Measurements from ENCODE around the gene CFAP251. TPM values are rescaled to one million over a fixed set of nuclear protein-coding genes. Genes with fewer than 3 reads are reported as not detected.
"Not testable (repeated sequence)": the region's sequence is repeated elsewhere in the genome, so short reads cannot be mapped to it uniquely, and the experiment has no call there.

The CFAP251 gene
- polyA plus RNA-seq, 3 donors, result 0.08 to 0.17 TPM; not detected in 1

DNA sequence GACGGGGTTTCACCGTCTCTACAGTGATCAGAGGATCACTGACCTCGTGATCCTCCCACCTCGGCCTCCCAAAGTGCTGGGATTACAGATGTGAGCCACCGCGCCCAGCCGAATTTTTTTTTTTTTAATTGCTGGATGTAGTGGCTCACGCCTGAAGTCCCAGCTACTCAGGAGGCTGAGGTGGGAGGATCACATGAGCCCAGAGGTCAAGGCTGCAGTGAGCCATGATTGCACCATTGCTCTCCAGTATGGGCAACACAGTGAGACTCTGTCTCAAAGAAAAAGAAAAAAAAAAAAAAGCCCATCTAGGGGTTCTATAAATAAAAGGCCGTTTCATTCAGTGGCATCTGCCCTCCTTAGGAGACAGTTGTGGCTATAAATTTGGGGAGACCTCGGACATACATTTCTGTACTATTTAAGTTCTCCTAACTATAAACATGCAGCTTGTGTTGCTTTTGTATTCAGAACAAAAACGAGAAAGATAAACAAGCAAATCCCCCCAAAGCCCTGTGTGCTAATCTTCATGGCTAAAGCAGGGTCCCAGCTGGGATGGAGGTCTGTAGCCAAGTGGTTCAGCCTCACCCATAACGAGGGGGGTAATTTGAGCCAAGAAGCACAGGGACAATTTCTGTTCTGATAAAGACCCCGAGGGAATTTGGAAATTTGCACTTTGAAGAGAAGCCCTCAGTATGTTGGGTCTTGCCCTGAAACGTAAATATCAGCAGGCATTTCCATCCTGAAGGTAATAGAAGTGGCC, 68.3 kb downstream of the CFAP251 start:
- peaks cover 23% of the 10 kb centered on the region for H3K4me1 Mint-ChIP-seq
- Histone ChIP-seq H3K79me2 (ENCODE audit: insufficient read depth, low read length) (no peaks in the 10 kb centered on the region), H3K4me1 (ENCODE audit: control insufficient read depth in 1 of 2, insufficient read depth in 2 of 2, low read length in 2 of 2) (peaks cover 20 to 22% of the 10 kb centered on the region in 2 donors), H2AFZ (ENCODE audit: insufficient read depth, low read depth, low read length, poor library complexity, severe bottlenecking) (no peak overlapping the region), H3K9me3 (replicated peaks in 1 of 2; ENCODE audit: control insufficient read depth in 1 of 2, insufficient read depth in 1 of 2, low read length in 2 of 2) (no peaks in the 10 kb centered on the region), H3K27me3 (ENCODE audit: control insufficient read depth in 2 of 2, insufficient read depth in 2 of 2, low read length in 2 of 2) (no peaks in the 10 kb centered on the region), H3K4me2 (replicated peaks; ENCODE audit: extremely low read depth, low read length, poor library complexity, severe bottlenecking) (no peak overlapping the region), H3K36me3 (replicated peaks in 1 of 2; ENCODE audit: control insufficient read depth in 1 of 2, insufficient read depth in 2 of 2, low read length in 2 of 2) (no peaks in the 10 kb centered on the region), H3K27ac (ENCODE audit: low read depth in 1 of 2, low read length in 2 of 2) (no peak overlapping the region), H3K9ac (ENCODE audit: insufficient read depth, low read length, poor library complexity, severe bottlenecking) (no peak overlapping the region), H4K20me1 (ENCODE audit: insufficient read depth, low read length) (no peaks in the 10 kb centered on the region), H3K4me3 (replicated peaks in 1 of 3; ENCODE audit: low read depth in 2 of 3, low read length in 3 of 3) (no peak overlapping the region)
- TF ChIP-seq, protein P1, sequence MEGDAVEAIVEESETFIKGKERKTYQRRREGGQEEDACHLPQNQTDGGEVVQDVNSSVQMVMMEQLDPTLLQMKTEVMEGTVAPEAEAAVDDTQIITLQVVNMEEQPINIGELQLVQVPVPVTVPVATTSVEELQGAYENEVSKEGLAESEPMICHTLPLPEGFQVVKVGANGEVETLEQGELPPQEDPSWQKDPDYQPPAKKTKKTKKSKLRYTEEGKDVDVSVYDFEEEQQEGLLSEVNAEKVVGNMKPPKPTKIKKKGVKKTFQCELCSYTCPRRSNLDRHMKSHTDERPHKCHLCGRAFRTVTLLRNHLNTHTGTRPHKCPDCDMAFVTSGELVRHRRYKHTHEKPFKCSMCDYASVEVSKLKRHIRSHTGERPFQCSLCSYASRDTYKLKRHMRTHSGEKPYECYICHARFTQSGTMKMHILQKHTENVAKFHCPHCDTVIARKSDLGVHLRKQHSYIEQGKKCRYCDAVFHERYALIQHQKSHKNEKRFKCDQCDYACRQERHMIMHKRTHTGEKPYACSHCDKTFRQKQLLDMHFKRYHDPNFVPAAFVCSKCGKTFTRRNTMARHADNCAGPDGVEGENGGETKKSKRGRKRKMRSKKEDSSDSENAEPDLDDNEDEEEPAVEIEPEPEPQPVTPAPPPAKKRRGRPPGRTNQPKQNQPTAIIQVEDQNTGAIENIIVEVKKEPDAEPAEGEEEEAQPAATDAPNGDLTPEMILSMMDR (IDR thresholded peaks at IDR 0.05), result no peak
- intact Hi-C loops (cut with micrococcal nuclease), result no loop called here
- H3K27ac Mint-ChIP-seq, result no peak overlapping the region
- no peaks in the 10 kb centered on the region for H3K36me3 Mint-ChIP-seq
- peaks cover 0 to 4% (median 3%) of the 10 kb centered on the region in 3 donors for H3K27me3 Mint-ChIP-seq (ENCODE audit: low read depth in 3 of 3)
- no peak overlapping the region for H3K4me3 Mint-ChIP-seq
- WGBS (ENCODE audit: insufficient coverage), result 98% methylated on average over 10 of the region's 14 CpGs
- no peaks in the 10 kb centered on the region for H3K9me3 Mint-ChIP-seq
- no peak for DNase-seq

DNA sequence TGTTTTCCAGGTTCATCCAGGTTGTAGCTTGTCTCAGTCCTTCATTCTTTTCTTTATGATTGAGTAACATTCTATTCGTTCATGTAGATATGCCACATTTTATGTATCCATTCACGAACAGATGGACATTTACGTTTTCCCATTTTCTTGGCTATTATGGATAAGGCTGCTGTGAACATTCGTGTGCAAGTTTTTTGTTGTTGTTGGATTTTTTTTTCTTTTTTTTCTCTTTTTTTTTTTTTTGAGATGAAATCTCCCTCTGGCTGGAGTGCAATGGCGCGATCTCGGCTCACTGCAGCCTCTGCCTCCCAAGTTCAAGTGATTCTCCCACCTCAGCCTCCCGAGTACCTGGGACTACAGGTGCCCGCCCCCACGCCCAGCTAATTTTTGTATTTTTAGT, 70.1 kb downstream of the CFAP251 start:
- H3K27ac Mint-ChIP-seq; H3K9me3 Mint-ChIP-seq; H3K79me2 ChIP-seq (ENCODE audit: insufficient read depth, low read length); DNase-seq; H3K27me3 Mint-ChIP-seq (ENCODE audit: low read depth in 3 of 3); H2AFZ ChIP-seq (ENCODE audit: insufficient read depth, low read depth, low read length, poor library complexity, severe bottlenecking); H3K36me3 ChIP-seq (replicated peaks in 1 of 2; ENCODE audit: control insufficient read depth in 1 of 2, insufficient read depth in 2 of 2, low read length in 2 of 2); H3K4me2 ChIP-seq (replicated peaks; ENCODE audit: extremely low read depth, low read length, poor library complexity, severe bottlenecking); H4K20me1 ChIP-seq (ENCODE audit: insufficient read depth, low read length); H3K4me3 ChIP-seq (replicated peaks in 1 of 3; ENCODE audit: low read depth in 2 of 3, low read length in 3 of 3); H3K36me3 Mint-ChIP-seq; intact Hi-C loops (cut with micrococcal nuclease); H3K9ac ChIP-seq (ENCODE audit: insufficient read depth, low read length, poor library complexity, severe bottlenecking); H3K4me3 Mint-ChIP-seq; H3K27me3 ChIP-seq (ENCODE audit: control insufficient read depth in 2 of 2, insufficient read depth in 2 of 2, low read length in 2 of 2); H3K9me3 ChIP-seq (replicated peaks in 1 of 2; ENCODE audit: control insufficient read depth in 1 of 2, insufficient read depth in 1 of 2, low read length in 2 of 2); H3K27ac ChIP-seq (ENCODE audit: low read depth in 1 of 2, low read length in 2 of 2): not testable (repeated sequence)
- WGBS (ENCODE audit: insufficient coverage), result no CpG with 5 or more reads among the region's 10 CpGs
- H3K4me1 ChIP-seq (ENCODE audit: control insufficient read depth in 1 of 2, insufficient read depth in 2 of 2, low read length in 2 of 2), result peaks cover 18 to 20% of the 10 kb centered on the region in 2 donors
- H3K4me1 Mint-ChIP-seq, result peaks cover 23% of the 10 kb centered on the region

All from CD14-positive monocyte (primary cell).